Pons (tissue), 1 donor: ENCODE data around the gene GDF2.

Experiments used
- DNase-seq: peaks from one replicate; pipeline ENCODE4 v3.0.0-alpha.2; 2016; ENCODE audit warnings: low spot score

Gene GDF2

DNA sequence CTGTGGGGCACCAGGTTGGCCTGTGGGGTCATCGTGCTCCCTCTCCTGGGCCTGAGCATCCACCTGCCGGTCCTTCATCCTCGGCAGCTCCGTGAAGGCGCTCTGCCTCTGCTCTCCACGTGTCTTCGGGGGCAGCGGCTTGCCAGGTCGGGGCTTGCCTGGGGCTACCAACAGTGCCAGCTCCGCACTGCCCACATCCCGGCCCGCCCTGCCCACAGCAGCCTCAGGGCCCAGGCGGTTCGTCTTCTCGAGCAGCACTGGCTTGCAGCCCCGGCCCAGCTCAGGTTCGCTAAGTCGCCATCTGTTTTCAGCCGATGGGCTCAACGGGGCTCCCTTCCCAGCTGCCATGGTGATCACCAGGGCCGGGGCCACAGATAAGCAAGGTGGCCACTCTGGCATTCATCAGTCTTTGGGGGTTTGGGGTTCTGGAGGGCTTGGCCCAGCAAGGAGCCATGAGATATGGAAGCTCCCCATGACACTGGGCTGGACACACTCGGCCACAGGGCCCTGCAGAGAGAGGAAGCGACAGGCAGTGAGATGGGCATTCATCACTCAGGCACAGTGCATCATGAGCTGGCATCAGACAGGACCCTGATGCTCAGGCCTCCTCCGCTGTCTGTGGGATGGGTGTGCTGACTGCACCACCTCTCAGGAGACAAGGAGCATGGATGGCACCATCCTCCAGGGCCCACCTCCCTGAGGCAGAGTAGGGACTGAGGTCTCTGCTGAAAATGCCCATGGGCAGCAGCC lies 46.4 kb downstream of the GDF2 start:
- DNase-seq = no peak

- DNase-seq = no peak
Measured at GRCh38 chr10:47369251-47369894, 47.1 kb downstream of the GDF2 start.

- DNase-seq = no peak
Measured at GRCh38 chr10:47370015-47370767, 47.9 kb downstream of the GDF2 start.

GRCh38 chr10:47370878-47371277 lies 48.6 kb downstream of the GDF2 start:
- DNase-seq = no peak

DNA sequence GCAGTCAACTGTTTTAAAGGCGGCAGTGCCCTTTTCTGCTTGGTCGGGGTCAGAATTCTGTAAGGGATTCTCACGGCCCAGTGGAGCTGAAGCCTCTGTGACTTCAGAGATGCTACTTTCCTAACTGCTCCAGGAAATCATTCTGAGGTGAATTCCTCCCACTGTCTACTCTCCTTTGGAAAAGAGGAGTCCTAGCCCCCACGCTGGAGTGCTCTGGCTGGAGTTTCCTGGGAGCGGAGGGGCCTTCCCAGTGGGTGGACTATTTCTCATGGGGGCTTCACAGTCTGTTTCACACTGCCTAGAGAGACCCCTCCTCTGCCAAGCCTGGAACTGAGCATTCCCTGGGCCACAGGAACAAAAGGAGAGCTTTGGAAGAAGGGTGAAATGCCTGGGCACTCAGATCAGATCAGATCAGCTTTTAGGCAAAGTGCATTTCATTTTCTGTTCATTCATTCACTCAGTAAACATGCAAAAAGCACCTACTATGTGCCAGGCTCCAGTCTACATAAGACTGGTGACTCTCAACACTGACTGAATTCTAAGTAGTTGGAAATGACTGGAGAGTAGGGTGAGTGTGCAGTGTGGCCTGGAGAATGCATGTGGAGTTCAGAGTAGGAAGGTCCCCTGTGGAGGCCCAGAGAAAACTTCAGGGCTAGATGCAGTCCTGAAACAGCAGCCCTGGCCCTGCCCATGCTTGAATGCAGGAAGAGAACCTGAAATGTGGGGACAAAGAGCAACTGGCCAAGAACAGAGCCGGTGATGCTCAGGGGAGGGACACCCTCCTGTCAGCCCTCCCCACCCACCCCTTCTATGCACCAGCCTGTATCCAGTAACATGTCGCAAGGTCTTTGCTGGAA lies 49.6 kb downstream of the GDF2 start:
- DNase-seq = no peak

DNA sequence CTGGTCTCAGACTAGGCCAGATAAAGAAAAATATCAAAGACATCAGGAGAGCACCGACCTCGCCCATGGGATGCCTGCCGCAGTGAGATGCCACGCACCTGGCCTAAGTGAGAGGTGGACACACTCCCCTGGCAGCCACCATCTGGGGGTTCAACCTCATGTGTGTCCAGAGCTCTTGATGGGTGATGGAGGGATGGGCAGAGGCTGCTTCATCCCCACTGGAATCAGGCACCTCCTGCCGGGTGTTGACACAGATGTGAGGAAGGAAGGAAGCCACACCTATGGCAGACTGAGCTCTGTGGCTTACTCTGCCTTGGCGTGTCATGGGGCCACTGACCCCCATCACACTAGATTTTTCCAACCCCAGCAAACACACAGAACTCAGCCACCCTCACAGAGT lies 50.5 kb downstream of the GDF2 start:
- no peak for DNase-seq

- no peak for DNase-seq
Measured at GRCh38 chr10:47374611-47375536, 52.6 kb downstream of the GDF2 start.

DNA sequence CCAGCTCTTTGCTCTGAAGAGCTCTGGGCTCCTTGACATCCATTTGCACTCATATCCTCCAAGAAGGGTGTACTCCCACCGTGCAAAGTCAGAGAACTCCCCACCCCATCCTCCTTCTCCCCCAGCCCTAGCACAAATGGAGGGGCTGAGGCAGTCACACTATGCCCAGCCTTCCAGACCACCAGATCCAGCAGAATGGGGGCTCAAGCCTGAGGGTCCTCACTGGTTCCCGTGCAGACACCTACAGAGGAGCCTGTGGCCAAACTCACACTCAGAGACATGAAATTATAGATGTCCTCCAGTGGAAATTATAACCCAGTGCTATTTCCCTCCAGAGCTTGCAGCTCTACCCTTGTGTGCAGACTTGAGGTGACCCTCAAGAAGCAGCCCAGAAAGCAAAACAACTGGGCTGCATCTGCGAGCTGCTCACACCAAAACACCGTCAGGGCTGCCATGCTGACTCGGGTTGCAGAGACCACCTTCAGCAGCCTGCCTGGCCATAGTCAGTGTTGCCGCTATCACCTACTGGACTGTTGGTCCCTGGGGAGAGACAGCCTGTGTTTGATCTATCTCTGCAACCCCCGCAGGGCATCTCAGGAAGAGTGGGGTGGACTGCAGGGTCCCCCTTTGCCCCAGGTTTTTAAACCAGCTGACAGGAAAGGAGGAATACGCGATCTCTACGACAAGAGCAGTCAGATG lies 54.4 kb downstream of the GDF2 start:
- no peak for DNase-seq
